BLaER1 treated with 17β-estradiol and CSF1 and Interleukin-3, amounts not matched to agents 10 nM and 100 nM (cell line): ENCODE data around the gene GPR176.

Experiments
- H3K27ac ChIP-seq, 11 experiments: shearing (Covaris generic); formaldehyde crosslinking; 2 replicates each; pipeline ENCODE4 v1.8.1; 2022
- H3K27me3 ChIP-seq, 11 experiments: shearing (Covaris generic); formaldehyde crosslinking; 2 replicates each; pipeline ENCODE4 v1.8.1; 2022
- H3K36me3 ChIP-seq, 11 experiments: shearing (Covaris generic); formaldehyde crosslinking; 2 replicates each; pipeline ENCODE4 v1.8.1; 2022
- H3K4me1 ChIP-seq, 10 experiments: shearing (Covaris generic); formaldehyde crosslinking; 2 replicates each; pipeline ENCODE4 v1.8.1; 2022
- H3K4me2 ChIP-seq, 11 experiments: shearing (Covaris generic); formaldehyde crosslinking; 2 replicates each; pipeline ENCODE4 v1.8.1; 2022
- H3K4me3 ChIP-seq, 10 experiments: shearing (Covaris generic); formaldehyde crosslinking; 2 replicates each; pipeline ENCODE4 v1.8.1; 2022
- H3K9ac ChIP-seq, 11 experiments: shearing (Covaris generic); formaldehyde crosslinking; 2 replicates each; pipeline ENCODE4 v1.8.1; 2022
- H3K9me3 ChIP-seq, 11 experiments: shearing (Covaris generic); formaldehyde crosslinking; replicated peaks in 1 of 11; 2 replicates each; pipeline ENCODE4 v1.8.1; 2022
- H4K20me1 ChIP-seq, 11 experiments: shearing (Covaris generic); formaldehyde crosslinking; 2 replicates each; pipeline ENCODE4 v1.8.1; 2022
- Cebpa-rat ChIP-seq, 11 experiments: shearing (Covaris generic); IDR thresholded peaks; 2 replicates each; pipeline ENCODE4 v1.8.1; 2022

The GPR176 gene

DNA sequence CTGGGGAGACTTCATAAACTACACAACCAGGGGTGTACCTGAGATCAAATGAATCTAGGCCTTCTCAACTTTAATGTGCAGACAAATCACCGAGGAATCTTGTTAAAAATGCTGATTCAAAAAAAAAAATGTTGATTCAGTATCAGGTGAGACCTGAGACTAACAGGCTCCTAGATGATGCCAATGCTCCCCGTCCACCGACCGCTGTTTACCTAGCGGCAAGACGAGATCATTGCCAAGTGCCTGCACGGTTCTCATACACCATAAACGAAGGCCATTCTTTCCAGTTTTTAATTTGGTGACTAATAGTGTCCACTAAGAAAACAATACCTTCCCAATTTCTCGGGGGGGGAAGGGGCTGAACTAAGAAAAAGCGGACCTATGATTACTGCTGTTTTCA lies 134.9 kb downstream of the GPR176 start:
- peak overlapping the region in 2 of 11 experiments; percentile 6 to 78; a peak in 4 of 22 replicates for H3K4me2 ChIP-seq
- 0 out of 22 replicates have a peak overlapping the region, but pooled peaks of 2 of the 11 experiments have one; percentile 12 to 29 for H3K9ac ChIP-seq
- no peak overlapping the region for H3K4me3 ChIP-seq
- no peaks in the 10 kb centered on the region for H3K27me3 ChIP-seq
- no peak overlapping the region for H3K27ac ChIP-seq
- TF ChIP-seq Cebpa-rat (IDR thresholded peaks at IDR 0.05), result no peak
- peaks cover 31 to 73% (median 56%) of the 10 kb centered on the region in 10 experiments for H3K4me1 ChIP-seq
- H3K9me3 ChIP-seq, result peaks cover 0 to 8% (median 0%) of the 10 kb centered on the region in 11 experiments; a peak in 1 of 22 replicates
- H4K20me1 ChIP-seq, result no peaks in the 10 kb centered on the region
- H3K36me3 ChIP-seq, result no peaks in the 10 kb centered on the region

DNA sequence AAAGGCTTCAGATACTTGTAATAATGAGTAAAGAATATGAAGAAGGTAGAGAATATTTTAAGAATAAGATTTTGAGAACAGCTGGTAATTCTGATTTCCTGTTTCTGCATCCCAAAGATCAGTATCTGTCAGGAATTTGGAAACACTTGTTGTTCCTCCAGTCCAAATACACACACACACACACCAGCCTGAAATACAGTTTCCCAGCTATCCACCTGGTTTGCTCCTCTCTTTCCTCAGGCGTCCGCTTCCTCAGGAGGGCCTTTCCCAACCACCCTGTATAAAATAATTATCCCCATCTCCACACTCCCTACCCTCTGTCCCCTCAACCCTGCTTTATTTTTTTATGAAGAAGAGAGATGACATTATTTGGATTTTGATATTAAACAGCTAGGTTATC lies 135.4 kb downstream of the GPR176 start:
- no peaks in the 10 kb centered on the region for H4K20me1 ChIP-seq
- no peaks in the 10 kb centered on the region for H3K36me3 ChIP-seq
- H3K4me2 ChIP-seq, result peak overlapping the region in 8 of 11 experiments; percentile 6 to 95 (median 88); a peak in 10 of 22 replicates
- H3K27me3 ChIP-seq, result no peaks in the 10 kb centered on the region
- H3K9ac ChIP-seq, result 0 out of 22 replicates have a peak overlapping the region, but pooled peaks of 2 of the 11 experiments have one; percentile 12 to 29
- no peak overlapping the region for H3K4me3 ChIP-seq
- H3K27ac ChIP-seq, result no peak overlapping the region
- no peak for TF ChIP-seq Cebpa-rat (IDR thresholded peaks at IDR 0.05)
- H3K4me1 ChIP-seq, result peaks cover 26 to 68% (median 51%) of the 10 kb centered on the region in 10 experiments
- peaks cover 0 to 8% (median 0%) of the 10 kb centered on the region in 11 experiments; a peak in 1 of 22 replicates for H3K9me3 ChIP-seq

DNA sequence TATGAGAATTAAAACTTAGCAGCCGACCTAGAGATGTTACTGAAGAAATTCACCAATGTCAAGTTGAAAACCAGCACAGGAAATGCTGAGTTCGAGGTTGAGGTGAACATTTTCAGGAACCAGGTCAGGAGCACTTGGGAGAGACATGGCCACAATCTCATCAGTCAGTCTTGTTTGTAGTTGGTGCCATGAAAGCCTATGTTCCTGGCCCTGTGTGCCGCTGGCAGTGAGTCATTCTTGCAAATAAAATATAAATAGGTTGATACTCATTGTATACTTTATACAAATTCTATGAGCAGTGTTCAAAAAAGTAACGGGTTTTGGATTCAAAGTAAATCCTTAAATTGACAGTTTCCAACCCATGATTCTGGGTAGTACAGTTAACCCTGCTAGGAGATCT lies 135.9 kb downstream of the GPR176 start:
- Histone ChIP-seq H3K9ac (peak overlapping the region; percentile 1 to 88 (median 82); a peak in 12 of 22 replicates), H3K4me2 (peak overlapping the region; percentile 76 to 97 (median 90)), H3K36me3 (no peaks in the 10 kb centered on the region), H4K20me1 (no peaks in the 10 kb centered on the region), H3K27me3 (no peaks in the 10 kb centered on the region), H3K4me3 (peak overlapping the region in 9 of 10 experiments; percentile 69 to 83 (median 76); a peak in 10 of 20 replicates), H3K4me1 (peaks cover 24 to 63% (median 47%) of the 10 kb centered on the region in 10 experiments), H3K27ac (peak overlapping the region in 2 of 11 experiments; percentile 82 to 84; a peak in 1 of 22 replicates), H3K9me3 (peaks cover 0 to 8% (median 0%) of the 10 kb centered on the region in 11 experiments; a peak in 1 of 22 replicates)
- no peak for TF ChIP-seq Cebpa-rat (IDR thresholded peaks at IDR 0.05)

DNA sequence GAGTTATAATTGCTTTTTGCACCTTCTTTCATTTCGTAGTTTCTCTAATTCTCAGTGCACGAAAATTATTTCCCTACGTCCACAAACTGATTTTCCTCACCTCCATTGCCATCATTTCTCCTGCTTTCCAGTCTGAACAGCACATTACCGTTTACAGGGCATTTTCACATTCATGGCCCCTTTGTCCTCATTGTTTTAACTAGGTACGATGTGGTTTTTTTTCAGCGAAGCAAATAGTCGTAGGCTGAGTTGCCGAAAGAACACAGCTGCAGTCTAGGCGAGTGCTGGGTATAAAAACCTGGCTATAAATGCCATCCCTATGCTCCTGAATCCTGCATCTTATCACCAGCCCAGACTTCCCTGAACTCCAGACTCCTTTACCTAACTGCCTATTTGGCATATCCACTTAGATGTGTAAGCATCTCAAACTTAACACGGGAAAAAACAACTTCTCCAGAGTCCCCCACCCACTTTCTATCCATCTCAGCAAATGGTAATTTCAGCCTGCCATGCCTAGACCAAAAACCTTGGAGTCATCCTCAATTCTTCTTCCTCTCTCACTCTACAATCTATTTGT lies 136.7 kb downstream of the GPR176 start:
- peaks cover 24 to 55% (median 43%) of the 10 kb centered on the region in 10 experiments for H3K4me1 ChIP-seq
- H3K27ac ChIP-seq, result peak overlapping the region; percentile 55 to 86 (median 78); a peak in 21 of 22 replicates

DNA sequence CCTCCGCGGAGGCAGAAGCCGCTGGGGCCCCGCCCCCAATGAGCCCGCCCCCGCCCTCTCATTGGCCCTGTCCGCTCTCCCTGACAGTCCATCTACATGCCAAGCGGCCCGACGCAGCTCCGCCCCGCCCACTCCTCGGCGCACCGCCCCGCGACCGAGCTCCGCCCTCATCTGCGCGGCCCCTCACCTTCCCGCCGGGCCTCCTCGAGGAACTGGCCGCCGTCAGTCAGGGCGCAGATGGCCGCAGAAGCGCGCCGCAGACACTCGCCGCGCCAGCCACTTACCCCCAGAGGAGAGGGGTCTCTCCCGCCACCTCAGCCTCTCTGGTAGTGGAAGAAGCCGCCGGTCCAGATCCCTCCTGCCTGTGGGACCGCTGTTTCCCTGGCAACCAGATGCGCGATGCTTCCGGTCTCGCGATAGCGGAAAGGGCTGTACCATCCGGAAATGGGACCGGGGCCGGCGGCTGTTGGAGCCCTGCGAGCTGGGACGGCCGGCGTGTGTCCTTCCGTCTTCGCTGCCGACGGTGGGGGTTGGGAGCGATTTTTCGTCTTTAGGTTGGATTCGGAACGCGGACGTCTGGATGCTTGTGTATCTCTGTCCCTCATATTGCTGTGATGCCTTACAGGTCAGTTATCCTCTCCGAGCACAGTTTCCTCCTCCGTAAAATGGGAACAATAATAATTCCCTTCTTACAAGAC lies 137.5 kb downstream of the GPR176 start, which contains the start of gene FSIP1:
Gene FSIP1 (minus strand): TSS at position 401 of the 698 bp plus-strand sequence. CDS start 6,317 bp downstream, outside the sequence.
- Histone ChIP-seq H3K27me3 (no peaks in the 10 kb centered on the region), H3K36me3 (no peaks in the 10 kb centered on the region), H4K20me1 (no peaks in the 10 kb centered on the region), H3K4me2 (peak within 1 kb of the TSS; percentile 76 to 97 (median 90)), H3K27ac (peak within 1 kb of the TSS; percentile 55 to 86 (median 78); a peak in 21 of 22 replicates), H3K9ac (peak within 1 kb of the TSS; percentile 75 to 88 (median 82)), H3K4me1 (peaks cover 19 to 48% (median 35%) of the 10 kb centered on the region in 10 experiments), H3K9me3 (peaks cover 0 to 8% (median 0%) of the 10 kb centered on the region in 11 experiments; a peak in 1 of 22 replicates), H3K4me3 (peak within 1 kb of the TSS; percentile 68 to 83 (median 74))
- no peak for TF ChIP-seq Cebpa-rat (IDR thresholded peaks at IDR 0.05)

More for the DNA sequence above, 136.7 kb downstream of the GPR176 start:
- TF ChIP-seq Cebpa-rat (IDR thresholded peaks at IDR 0.05), result no peak
- Histone ChIP-seq H3K4me2 (peak overlapping the region; percentile 76 to 97 (median 90)), H4K20me1 (no peaks in the 10 kb centered on the region), H3K9me3 (peaks cover 0 to 8% (median 0%) of the 10 kb centered on the region in 11 experiments; a peak in 1 of 22 replicates), H3K36me3 (no peaks in the 10 kb centered on the region), H3K4me3 (peak overlapping the region; percentile 68 to 83 (median 74)), H3K9ac (peak overlapping the region; percentile 75 to 88 (median 82)), H3K27me3 (no peaks in the 10 kb centered on the region)

DNA sequence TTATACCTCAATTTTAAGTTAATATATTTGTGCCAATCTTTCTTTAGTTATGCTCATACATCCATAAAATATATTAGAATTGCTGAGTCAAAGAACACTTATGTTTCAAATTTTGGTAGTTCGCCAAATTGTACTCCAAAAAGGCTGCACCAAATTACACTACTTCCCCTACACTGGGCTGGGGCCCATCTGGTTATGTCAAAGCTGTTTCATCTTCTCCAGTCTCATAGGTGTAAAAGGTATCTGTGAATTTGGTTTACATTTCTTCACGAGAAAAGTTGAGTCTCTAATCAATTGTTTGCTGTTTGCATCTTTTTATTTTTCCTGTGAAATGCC lies 138.1 kb downstream of the GPR176 start:
- Histone ChIP-seq H3K27ac (no peak overlapping the region; a peak in 1 of 22 replicates), H3K36me3 (no peaks in the 10 kb centered on the region), H4K20me1 (no peaks in the 10 kb centered on the region), H3K9ac (peak overlapping the region in 7 of 11 experiments; percentile 31 to 85 (median 45); a peak in 7 of 22 replicates), H3K4me3 (peak overlapping the region; percentile 68 to 83 (median 74)), H3K27me3 (no peaks in the 10 kb centered on the region), H3K9me3 (peaks cover 0 to 8% (median 0%) of the 10 kb centered on the region in 11 experiments; a peak in 1 of 22 replicates), H3K4me1 (peaks cover 16 to 41% (median 29%) of the 10 kb centered on the region in 10 experiments), H3K4me2 (peak overlapping the region; percentile 47 to 86 (median 73))
- TF ChIP-seq Cebpa-rat (IDR thresholded peaks at IDR 0.05), result no peak

DNA sequence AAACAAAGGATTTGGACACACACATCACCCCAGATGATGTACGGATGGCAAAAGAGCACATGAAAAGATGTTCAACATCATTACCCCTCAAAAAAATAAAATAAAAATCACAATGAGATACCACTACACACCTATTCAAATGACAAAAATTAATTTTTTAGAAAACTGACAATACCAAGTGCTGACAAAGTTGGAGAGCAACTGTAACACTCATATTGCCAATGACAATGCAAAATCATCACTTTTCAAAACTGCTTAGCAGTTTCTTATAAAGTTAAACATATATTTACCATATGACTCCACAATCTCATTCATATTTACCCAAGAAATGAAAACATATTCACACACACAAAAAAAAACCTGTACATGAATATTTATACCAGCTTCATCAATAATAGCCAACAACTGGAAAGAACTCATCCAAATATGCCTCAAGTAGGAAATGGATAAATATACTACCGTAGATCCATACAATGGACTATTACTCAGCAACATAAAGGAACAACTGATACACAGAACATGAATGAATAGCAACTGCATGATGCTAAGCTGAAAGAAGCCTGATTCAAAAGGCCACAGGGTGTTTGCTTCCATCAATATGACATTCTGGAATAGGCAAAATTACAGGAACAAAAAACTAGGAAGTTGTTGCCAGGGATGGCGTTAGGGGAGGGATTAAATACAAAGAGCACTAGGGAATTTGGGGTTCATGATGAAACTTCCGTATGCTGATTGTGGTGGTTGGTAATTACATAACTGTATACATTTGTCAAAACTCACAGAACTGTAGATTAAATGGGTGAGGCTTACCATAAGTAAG lies 138.7 kb downstream of the GPR176 start:
- H4K20me1 ChIP-seq, result no peaks in the 10 kb centered on the region
- no peaks in the 10 kb centered on the region for H3K36me3 ChIP-seq
- H3K4me3 ChIP-seq, result peak overlapping the region in 8 of 10 experiments; percentile 69 to 83 (median 75); a peak in 10 of 20 replicates
- H3K27me3 ChIP-seq, result no peaks in the 10 kb centered on the region
- peaks cover 0 to 8% (median 0%) of the 10 kb centered on the region in 11 experiments; a peak in 1 of 22 replicates for H3K9me3 ChIP-seq
- peak overlapping the region; percentile 47 to 86 (median 73); a peak in 19 of 22 replicates for H3K4me2 ChIP-seq
- H3K27ac ChIP-seq, result no peak overlapping the region
- H3K4me1 ChIP-seq, result peaks cover 16 to 35% (median 25%) of the 10 kb centered on the region in 10 experiments
- peak overlapping the region in 1 of 11 experiments; percentile 84; a peak in 1 of 22 replicates for H3K9ac ChIP-seq
- TF ChIP-seq Cebpa-rat (IDR thresholded peaks at IDR 0.05), result no peak

DNA sequence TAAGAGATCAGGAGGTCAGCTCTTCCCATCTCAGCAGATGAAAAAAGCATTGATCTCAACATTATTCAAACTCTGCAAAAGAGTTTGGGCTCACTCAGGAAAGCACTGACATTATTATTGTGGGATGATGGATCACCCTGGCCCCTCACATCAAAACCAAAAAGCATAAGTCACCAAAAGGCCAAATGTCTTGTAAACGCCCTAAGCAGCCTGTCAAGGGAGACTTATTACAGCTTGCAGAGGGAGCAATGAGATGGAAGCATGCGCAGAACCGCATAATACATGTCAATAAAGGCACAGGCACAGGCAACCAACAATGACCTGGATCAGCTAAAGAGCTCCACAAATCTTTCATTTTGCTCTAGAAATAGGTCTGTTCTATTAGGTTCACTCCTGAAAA lies 142.0 kb downstream of the GPR176 start:
- Histone ChIP-seq H3K4me2 (no peak overlapping the region), H3K36me3 (no peaks in the 10 kb centered on the region), H3K4me3 (no peak overlapping the region), H3K9me3 (peaks cover 0 to 8% (median 0%) of the 10 kb centered on the region in 11 experiments; a peak in 2 of 22 replicates), H3K4me1 (peaks cover 9 to 25% (median 19%) of the 10 kb centered on the region in 10 experiments; a peak in 18 of 20 replicates), H4K20me1 (no peaks in the 10 kb centered on the region), H3K27me3 (no peaks in the 10 kb centered on the region), H3K27ac (no peak overlapping the region), H3K9ac (no peak overlapping the region)
- no peak for TF ChIP-seq Cebpa-rat (IDR thresholded peaks at IDR 0.05)
